ENCODE measurements around the gene MEF2D. TPM values are rescaled to one million over a fixed set of nuclear protein-coding genes. Genes with fewer than 3 reads are reported as not detected.

MEF2D gene
- total RNA-seq, 1 experiment from 2014 or later = 54.1 TPM

GRCh38 chr1:156481527-156481926, 19.0 kb downstream of the MEF2D start:
- TF ChIP-seq CTCF (IDR thresholded peaks at IDR 0.05; ENCODE audit: unreplicated experiment) = no peak
- Mint-ChIP-seq H3K4me1 (ENCODE audit: low read depth, unreplicated experiment) (no peaks in the 10 kb centered on the region), H3K36me3 (ENCODE audit: insufficient read depth, unreplicated experiment) (peaks cover 39% of the 10 kb centered on the region), H3K4me3 (ENCODE audit: low read depth, unreplicated experiment) (no peak overlapping the region), H3K27me3 (ENCODE audit: unreplicated experiment) (no peaks in the 10 kb centered on the region), H3K9me3 (ENCODE audit: low read depth, unreplicated experiment) (peaks cover 2% of the 10 kb centered on the region), H3K27ac (ENCODE audit: unreplicated experiment) (no peak overlapping the region)
- BruUV-seq (replicated peaks) = TSS peak; percentile 8
- CTCF ChIA-PET = interaction anchor here (1.3 to 1.4 kb wide), 2 partner anchors 10 to 24 kb away, joined by 4 to 5 read pairs; no protein-coding TSS in a partner anchor
- intact Hi-C loops (cut with micrococcal nuclease; ENCODE audit: unreplicated experiment) = no loop called here
- DNase-seq = no peak

GRCh38 chr1:156480411-156481192, 20.0 kb downstream of the MEF2D start:
- Mint-ChIP-seq H3K27ac (ENCODE audit: unreplicated experiment) (no peak overlapping the region), H3K9me3 (ENCODE audit: low read depth, unreplicated experiment) (no peaks in the 10 kb centered on the region), H3K4me1 (ENCODE audit: low read depth, unreplicated experiment) (no peaks in the 10 kb centered on the region), H3K36me3 (ENCODE audit: insufficient read depth, unreplicated experiment) (peaks cover 48% of the 10 kb centered on the region), H3K4me3 (ENCODE audit: low read depth, unreplicated experiment) (no peak overlapping the region), H3K27me3 (ENCODE audit: unreplicated experiment) (no peaks in the 10 kb centered on the region)
- peak; percentile 19 for DNase-seq
- CTCF ChIA-PET = interaction anchor here (0.6 to 1.4 kb wide), 5 partner anchors 9 to 23 kb away, joined by 3 to 7 read pairs (median 5); partner anchors contain the start of gene MEF2D
- BruUV-seq (replicated peaks) = no TSS peak
- intact Hi-C loops (cut with micrococcal nuclease; ENCODE audit: unreplicated experiment) = no loop called here
- TF ChIP-seq CTCF (IDR thresholded peaks at IDR 0.05; ENCODE audit: unreplicated experiment) = peak; percentile 79

GRCh38 chr1:156480016-156480370, 20.6 kb downstream of the MEF2D start:
- Mint-ChIP-seq H3K9me3 (ENCODE audit: low read depth, unreplicated experiment) (no peaks in the 10 kb centered on the region), H3K36me3 (ENCODE audit: insufficient read depth, unreplicated experiment) (peaks cover 54% of the 10 kb centered on the region), H3K4me1 (ENCODE audit: low read depth, unreplicated experiment) (no peaks in the 10 kb centered on the region), H3K27ac (ENCODE audit: unreplicated experiment) (no peak overlapping the region), H3K4me3 (ENCODE audit: low read depth, unreplicated experiment) (no peak overlapping the region), H3K27me3 (ENCODE audit: unreplicated experiment) (no peaks in the 10 kb centered on the region)
- CTCF ChIA-PET = interaction anchor here (0.6 to 1.4 kb wide), 6 partner anchors 8 to 28 kb away, joined by 3 to 7 read pairs (median 4); partner anchors contain the start of gene MEF2D
- intact Hi-C loops (cut with micrococcal nuclease; ENCODE audit: unreplicated experiment) = no loop called here
- no peak for TF ChIP-seq CTCF (IDR thresholded peaks at IDR 0.05; ENCODE audit: unreplicated experiment)
- DNase-seq = peak; percentile 36
- BruUV-seq (replicated peaks) = no TSS peak

GRCh38 chr1:156479093-156480015, 21.2 kb downstream of the MEF2D start:
- peaks cover 57% of the 10 kb centered on the region for H3K36me3 Mint-ChIP-seq (ENCODE audit: insufficient read depth, unreplicated experiment)
- intact Hi-C loops (cut with micrococcal nuclease; ENCODE audit: unreplicated experiment) = no loop called here
- no peak overlapping the region for H3K4me3 Mint-ChIP-seq (ENCODE audit: low read depth, unreplicated experiment)
- no peak for DNase-seq
- CTCF ChIA-PET = interaction anchor here (0.5 to 0.6 kb wide), 2 partner anchors 29 to 104 kb away, joined by 3 read pairs; no protein-coding TSS in a partner anchor
- no peaks in the 10 kb centered on the region for H3K9me3 Mint-ChIP-seq (ENCODE audit: low read depth, unreplicated experiment)
- H3K4me1 Mint-ChIP-seq (ENCODE audit: low read depth, unreplicated experiment) = no peaks in the 10 kb centered on the region
- no peak for TF ChIP-seq CTCF (IDR thresholded peaks at IDR 0.05; ENCODE audit: unreplicated experiment)
- H3K27ac Mint-ChIP-seq (ENCODE audit: unreplicated experiment) = no peak overlapping the region
- H3K27me3 Mint-ChIP-seq (ENCODE audit: unreplicated experiment) = no peaks in the 10 kb centered on the region
- BruUV-seq (replicated peaks) = no TSS peak
